Measurements from ENCODE around the gene LEF1. TPM values are rescaled to one million over a fixed set of nuclear protein-coding genes. Genes with fewer than 3 reads are reported as not detected.
"Not testable (repeated sequence)": the region's sequence is repeated elsewhere in the genome, so short reads cannot be mapped to it uniquely, and the experiment has no call there.

The LEF1 gene
- polyA plus RNA-seq, 6 donors from 2014 or later: 4.9 to 27.9 (median 9.0) TPM

DNA sequence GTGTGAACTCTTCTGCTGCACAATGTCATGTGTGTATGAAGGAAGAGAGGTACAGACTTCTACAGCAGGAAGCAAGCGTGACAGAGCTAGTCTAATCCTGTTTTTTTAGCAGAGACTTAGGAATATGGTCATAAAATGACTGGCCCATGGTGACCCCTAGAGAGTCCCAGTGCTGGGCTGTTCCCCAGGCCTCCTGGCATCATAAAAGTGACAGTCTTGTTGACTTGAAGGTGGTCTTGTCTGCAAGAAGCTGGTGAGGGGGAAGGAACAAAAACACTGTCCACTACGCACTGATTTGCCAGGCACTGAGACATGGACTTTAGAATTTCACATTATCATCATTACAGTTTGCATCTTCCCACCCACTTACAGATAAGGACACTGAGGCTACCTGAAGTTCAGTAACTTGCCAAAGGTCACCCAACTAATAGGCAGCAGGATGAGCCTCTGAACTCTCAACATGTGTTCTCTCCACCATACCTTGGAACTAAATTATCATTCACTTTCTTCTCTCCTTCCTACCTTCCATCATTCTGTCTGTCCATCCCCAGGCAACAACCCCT is 116.1 kb downstream of the LEF1 start:
- no peak for ATAC-seq (ENCODE audit: low read depth in 2 of 2)
- no peak for DNase-seq
- peak overlapping the region in 1 of 6 donors; percentile 73 for H3K27ac Mint-ChIP-seq
- H3K4me3 Mint-ChIP-seq: no peak overlapping the region
- H3K9me3 Mint-ChIP-seq: no peaks in the 10 kb centered on the region
- peaks cover 0 to 11% (median 5%) of the 10 kb centered on the region in 3 donors for H3K4me1 Mint-ChIP-seq
- H3K36me3 Mint-ChIP-seq: no peaks in the 10 kb centered on the region
- no peaks in the 10 kb centered on the region for H3K27me3 Mint-ChIP-seq

DNA sequence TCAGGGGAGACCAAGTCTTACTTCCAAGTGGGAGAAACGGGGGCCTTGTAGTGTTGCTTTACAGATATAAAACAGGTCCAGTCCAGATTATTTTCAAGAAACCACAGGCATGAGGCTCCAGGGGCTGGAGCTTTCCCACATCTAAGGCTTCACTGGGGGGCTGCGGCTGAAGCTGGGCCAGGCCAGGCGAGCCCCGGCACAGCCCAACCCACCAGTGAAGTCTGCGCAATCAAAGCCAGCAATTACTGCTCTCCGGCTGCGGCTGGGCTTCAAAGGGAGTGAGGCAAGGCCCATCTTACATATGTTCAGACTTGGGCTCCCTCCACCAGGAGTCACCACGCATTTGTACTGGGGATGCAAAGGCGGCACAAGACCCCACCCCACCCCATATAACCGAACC is 117.4 kb downstream of the LEF1 start:
- Mint-ChIP-seq H3K4me1 (peaks cover 0 to 11% (median 5%) of the 10 kb centered on the region in 3 donors), H3K36me3 (no peaks in the 10 kb centered on the region), H3K27me3 (no peaks in the 10 kb centered on the region), H3K4me3 (no peak overlapping the region), H3K9me3 (no peaks in the 10 kb centered on the region), H3K27ac (peak overlapping the region in 1 of 6 donors; percentile 47)
- DNase-seq (no peak), ATAC-seq (ENCODE audit: low read depth in 2 of 2) (no peak)

DNA sequence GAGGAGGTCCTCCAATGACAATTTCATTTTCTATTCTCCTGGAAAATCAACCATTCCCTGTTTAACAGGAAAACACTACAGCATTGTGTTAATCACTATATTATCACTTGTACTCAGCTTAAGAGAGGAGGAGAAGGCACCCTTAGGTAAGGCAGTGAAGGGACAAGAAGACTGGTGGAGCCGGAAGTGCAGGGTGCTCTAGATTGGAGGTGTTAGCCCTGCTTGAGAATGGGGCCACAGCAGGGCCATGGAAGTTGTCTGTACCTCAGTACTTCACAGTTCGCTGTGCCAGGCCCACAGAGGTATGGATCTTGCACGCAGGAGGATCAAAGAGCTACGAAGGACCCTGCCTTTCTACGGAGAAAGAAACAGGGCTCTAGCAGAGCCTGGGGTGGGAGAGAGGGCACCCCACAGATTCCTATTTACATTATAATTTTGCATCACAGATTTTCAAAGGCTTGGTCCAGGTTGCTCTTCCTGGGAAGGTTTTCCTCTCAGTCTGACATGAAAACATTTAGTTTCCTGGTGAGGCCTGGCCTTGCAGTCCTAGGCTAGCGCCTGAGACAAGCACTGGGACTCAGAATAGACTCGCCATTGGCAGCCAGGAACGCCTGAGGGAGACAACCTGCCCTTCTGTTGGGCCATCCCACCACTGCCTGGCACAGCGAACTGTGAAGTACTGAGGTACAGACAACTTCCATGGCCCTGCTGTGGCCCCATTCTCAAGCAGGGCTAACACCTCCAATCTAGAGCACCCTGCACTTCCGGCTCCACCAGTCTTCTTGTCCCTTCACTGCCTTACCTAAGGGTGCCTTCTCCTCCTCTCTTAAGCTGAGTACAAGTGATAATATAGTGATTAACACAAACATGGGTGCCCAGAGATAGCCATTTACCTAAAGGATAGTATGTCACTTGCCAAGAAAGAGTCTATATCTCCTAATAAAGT is 118.3 kb downstream of the LEF1 start:
- not testable (repeated sequence) for H3K27me3 Mint-ChIP-seq; H3K9me3 Mint-ChIP-seq; ATAC-seq (ENCODE audit: low read depth in 2 of 2); H3K36me3 Mint-ChIP-seq; DNase-seq
- peak overlapping the region in 2 of 6 donors; percentile 9 to 39 for H3K27ac Mint-ChIP-seq
- peak overlapping the region in 2 of 8 donors; percentile 72 to 81 for H3K4me3 Mint-ChIP-seq
- peaks cover 0 to 11% (median 5%) of the 10 kb centered on the region in 3 donors for H3K4me1 Mint-ChIP-seq

DNA sequence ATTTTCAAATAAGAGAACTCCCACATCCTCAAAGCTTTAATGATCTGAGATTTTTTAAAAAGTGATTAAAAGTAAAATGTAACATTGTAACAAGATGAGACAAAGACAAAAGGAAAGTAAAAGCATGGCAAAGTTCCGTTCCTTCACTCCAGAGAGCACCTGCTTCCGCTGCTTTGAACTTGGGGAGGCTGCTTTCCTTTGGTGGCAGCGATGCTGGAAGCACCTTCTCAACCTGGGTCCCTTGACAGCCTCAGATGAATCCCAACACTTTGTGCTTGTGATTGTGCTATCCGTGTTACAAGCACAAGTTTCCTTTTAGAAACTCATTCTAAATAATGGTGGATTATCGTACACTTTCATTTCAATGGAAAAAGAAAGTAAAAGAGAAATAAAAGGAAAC is 119.3 kb downstream of the LEF1 start:
- Mint-ChIP-seq H3K36me3 (no peaks in the 10 kb centered on the region), H3K27ac (peak overlapping the region; percentile 1 to 91 (median 56)), H3K27me3 (no peaks in the 10 kb centered on the region), H3K9me3 (no peaks in the 10 kb centered on the region), H3K4me3 (peak overlapping the region; percentile 71 to 95 (median 84)), H3K4me1 (peaks cover 0 to 11% (median 5%) of the 10 kb centered on the region in 3 donors)
- DNase-seq (no peak), ATAC-seq (ENCODE audit: low read depth in 2 of 2) (no peak)

DNA sequence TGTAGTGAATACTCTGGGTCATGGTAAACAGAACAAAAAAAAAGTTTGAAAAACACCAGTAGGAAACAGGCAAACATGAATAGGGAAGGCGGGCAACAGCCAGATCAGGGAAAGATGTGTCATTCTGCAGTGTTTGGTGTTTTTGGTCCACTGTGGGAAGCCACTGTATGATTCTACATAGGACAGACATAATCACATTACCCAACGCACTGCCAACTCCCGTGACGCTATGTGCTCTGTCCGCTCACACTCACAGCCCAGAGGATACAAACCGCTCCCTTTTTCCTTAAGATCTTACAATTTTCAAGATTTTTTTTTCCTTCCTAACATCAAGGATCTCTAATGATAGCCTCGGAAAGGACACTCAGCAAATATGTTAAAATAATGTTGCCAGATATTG is 119.7 kb downstream of the LEF1 start:
- Mint-ChIP-seq H3K9me3 (no peaks in the 10 kb centered on the region), H3K27me3 (no peaks in the 10 kb centered on the region), H3K4me3 (peak overlapping the region; percentile 71 to 95 (median 84)), H3K27ac (peak overlapping the region in 5 of 6 donors; percentile 1 to 90 (median 55)), H3K4me1 (peaks cover 0 to 11% (median 5%) of the 10 kb centered on the region in 3 donors), H3K36me3 (no peaks in the 10 kb centered on the region)
- DNase-seq: no peak
- no peak for ATAC-seq (ENCODE audit: low read depth in 2 of 2)

DNA sequence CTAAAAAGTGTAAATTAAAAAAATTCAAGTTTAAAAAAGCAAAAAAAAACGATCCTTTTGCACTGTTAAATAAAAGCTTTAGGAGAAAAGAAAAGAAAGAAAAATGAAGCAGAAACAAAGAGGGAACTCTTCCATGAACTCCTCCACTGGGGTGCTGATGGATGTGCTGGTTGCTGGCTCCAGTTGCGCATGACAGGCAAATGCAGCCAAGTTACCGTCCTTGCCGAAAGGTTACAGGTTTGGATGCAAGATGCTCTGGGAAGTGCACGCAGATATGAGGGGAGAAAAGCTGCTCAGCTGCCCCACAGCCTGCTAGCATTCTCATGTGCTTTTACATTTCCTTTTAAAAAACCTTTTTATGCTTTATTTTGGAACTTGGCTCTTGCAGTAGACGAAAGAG is 120.6 kb downstream of the LEF1 start:
- H3K36me3 Mint-ChIP-seq: no peaks in the 10 kb centered on the region
- peaks cover 0 to 11% (median 5%) of the 10 kb centered on the region in 3 donors for H3K4me1 Mint-ChIP-seq
- no peaks in the 10 kb centered on the region for H3K9me3 Mint-ChIP-seq
- no peaks in the 10 kb centered on the region for H3K27me3 Mint-ChIP-seq
- DNase-seq (no peak), ATAC-seq (ENCODE audit: low read depth in 2 of 2) (no peak)
- H3K27ac Mint-ChIP-seq: no peak overlapping the region
- no peak overlapping the region for H3K4me3 Mint-ChIP-seq

DNA sequence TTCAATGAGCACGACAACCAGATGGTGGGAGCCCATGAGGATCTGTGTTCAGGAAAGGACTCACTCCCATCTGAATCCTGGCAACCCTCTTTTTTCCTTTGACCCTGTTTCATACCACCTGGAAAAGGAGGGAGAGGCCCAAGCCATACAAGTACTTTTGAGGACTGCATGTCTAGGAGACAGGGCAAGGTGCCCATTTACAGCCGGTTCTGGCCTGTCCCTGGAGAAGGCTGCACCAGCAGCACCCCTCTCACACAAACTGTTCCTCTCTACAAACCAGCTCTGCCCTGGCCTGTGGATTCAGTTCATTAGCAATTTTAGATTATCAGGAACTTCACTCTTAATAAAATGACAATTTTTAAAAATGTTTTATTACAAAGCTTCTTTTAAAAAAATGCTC is 121.5 kb downstream of the LEF1 start:
- DNase-seq (no peak), ATAC-seq (ENCODE audit: low read depth in 2 of 2) (no peak)
- H3K36me3 Mint-ChIP-seq: no peaks in the 10 kb centered on the region
- no peak overlapping the region for H3K27ac Mint-ChIP-seq
- no peak overlapping the region for H3K4me3 Mint-ChIP-seq
- no peaks in the 10 kb centered on the region for H3K27me3 Mint-ChIP-seq
- H3K4me1 Mint-ChIP-seq: peaks cover 0 to 11% (median 5%) of the 10 kb centered on the region in 3 donors
- no peaks in the 10 kb centered on the region for H3K9me3 Mint-ChIP-seq

DNA sequence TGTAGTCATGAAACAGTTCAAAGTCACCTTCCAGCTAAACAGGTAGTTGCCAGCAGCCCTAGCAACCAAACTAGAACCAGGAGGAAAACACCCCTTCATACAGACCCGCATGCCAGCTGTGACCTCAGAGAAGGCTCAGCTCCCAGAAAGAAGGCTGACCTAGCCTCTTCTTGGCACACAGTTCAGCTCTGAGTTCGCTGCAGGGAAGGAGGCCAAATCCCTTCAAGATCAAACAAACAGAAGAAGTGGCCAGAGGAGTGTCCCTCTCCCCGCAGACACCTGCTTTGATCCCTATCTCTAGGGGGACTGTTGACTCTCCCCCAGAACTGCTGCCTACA is 123.1 kb downstream of the LEF1 start:
- Mint-ChIP-seq H3K4me3 (no peak overlapping the region), H3K27me3 (no peaks in the 10 kb centered on the region), H3K36me3 (no peaks in the 10 kb centered on the region), H3K27ac (no peak overlapping the region), H3K9me3 (peaks cover 0 to 2% (median 0%) of the 10 kb centered on the region in 7 donors), H3K4me1 (peaks cover 0 to 11% (median 5%) of the 10 kb centered on the region in 3 donors)
- no peak for ATAC-seq (ENCODE audit: low read depth in 2 of 2)
- no peak for DNase-seq

DNA sequence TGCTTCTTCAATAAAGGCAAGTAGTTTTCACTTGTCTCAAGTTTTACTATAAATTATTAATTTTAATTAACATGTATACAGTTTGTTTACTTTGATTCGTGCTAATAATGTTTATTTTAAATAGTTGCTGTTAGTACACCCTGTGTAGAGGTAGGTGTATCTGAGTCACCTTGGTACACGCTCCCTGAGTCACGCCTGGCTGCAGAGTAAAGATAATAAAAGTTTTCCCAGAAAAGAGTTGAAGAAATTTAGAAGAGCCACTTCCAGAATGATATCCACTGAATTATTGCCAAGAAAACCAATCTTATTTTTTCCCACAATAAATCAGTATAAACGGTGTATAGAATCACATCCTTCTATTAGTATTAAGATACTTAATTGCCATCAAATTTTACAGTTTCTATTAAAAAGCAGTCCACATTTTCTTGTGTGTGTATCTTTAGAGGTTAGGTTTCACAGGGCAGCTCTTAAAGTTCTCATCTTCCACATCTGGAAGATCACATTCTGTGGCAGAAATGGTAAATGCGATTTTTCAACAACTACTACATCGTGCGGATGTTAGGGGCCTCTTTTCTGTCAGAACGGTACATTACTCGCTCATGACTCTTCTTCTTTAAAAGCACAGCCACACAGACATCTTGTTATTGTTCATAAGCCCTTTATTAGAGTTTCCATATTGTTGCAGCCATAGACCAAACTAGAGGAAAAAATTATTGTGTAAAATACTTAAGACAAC is 123.6 kb downstream of the LEF1 start:
- H3K27ac Mint-ChIP-seq: no peak overlapping the region
- H3K4me3 Mint-ChIP-seq: no peak overlapping the region
- ATAC-seq (ENCODE audit: low read depth in 2 of 2) (no peak), DNase-seq (no peak)
- H3K36me3 Mint-ChIP-seq: no peaks in the 10 kb centered on the region
- peaks cover 0 to 6% (median 0%) of the 10 kb centered on the region in 7 donors for H3K9me3 Mint-ChIP-seq
- peaks cover 0 to 11% (median 5%) of the 10 kb centered on the region in 3 donors for H3K4me1 Mint-ChIP-seq
- H3K27me3 Mint-ChIP-seq: no peaks in the 10 kb centered on the region

DNA sequence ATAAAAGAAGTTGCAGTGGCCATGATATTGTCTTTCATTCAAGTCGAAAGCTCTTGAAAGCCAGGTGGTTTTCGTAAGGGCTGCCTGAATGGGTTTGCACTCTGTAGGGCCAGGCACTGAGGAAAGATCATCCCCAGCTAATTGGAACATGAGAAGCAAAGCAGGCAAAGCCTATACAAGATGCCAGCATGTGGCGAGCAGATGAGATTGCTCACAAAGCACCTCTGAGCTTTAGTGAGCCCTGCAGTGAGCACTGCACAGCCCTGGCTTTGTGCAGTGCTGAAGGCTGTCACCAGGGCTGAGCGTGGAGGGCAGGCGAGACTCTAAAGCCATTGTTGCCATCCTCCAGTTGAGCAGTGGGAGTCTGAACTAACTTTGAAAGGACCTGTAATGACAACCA is 125.2 kb downstream of the LEF1 start:
- Mint-ChIP-seq H3K4me1 (no peaks in the 10 kb centered on the region), H3K4me3 (no peak overlapping the region), H3K27me3 (no peaks in the 10 kb centered on the region), H3K27ac (peak overlapping the region in 1 of 6 donors; percentile 94), H3K36me3 (no peaks in the 10 kb centered on the region), H3K9me3 (peaks cover 0 to 6% (median 0%) of the 10 kb centered on the region in 7 donors)
- no peak for DNase-seq
- ATAC-seq (ENCODE audit: low read depth in 2 of 2): no peak

DNA sequence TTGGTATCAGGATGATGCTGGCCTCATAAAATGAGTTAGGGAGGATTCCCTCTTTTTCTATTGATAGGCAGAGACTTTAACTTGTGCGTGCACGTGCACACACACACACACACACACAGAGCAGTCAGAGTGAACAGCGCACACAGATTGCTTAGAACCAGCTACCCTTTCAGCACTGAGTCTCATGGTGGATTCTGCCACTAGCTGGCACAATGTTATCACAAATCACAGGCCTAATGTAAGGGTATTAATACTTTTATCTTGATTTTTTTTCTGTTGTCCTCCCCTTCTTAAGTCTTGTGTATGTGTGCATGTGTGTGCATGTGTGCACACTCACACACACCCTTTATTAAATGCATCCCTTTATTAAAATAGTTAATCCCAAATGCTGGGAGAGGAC is 125.8 kb downstream of the LEF1 start:
- DNase-seq: no peak
- Mint-ChIP-seq H3K4me3 (no peak overlapping the region), H3K27ac (no peak overlapping the region), H3K4me1 (no peaks in the 10 kb centered on the region), H3K36me3 (no peaks in the 10 kb centered on the region), H3K9me3 (peaks cover 0 to 6% (median 0%) of the 10 kb centered on the region in 7 donors), H3K27me3 (no peaks in the 10 kb centered on the region)
- no peak for ATAC-seq (ENCODE audit: low read depth in 2 of 2)

DNA sequence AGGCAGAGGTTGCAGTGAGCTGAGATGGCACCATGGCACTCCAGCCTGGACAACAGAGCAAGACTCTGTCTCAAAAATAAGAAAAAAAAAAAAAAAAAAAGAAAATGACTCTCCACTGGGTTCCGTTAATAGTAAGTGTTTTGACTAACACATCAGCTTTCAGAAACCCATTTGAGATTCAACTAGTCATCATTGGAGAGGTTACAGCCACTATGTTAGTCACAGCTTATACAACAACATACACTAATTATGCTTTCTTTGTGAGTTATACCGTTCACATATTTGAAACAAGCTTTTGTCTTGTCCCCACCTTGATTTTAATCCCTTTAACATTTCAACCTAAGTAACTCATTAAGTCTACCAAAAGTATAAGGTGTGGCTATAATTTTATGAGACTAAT is 130.8 kb downstream of the LEF1 start:
- Mint-ChIP-seq H3K4me3 (no peak overlapping the region), H3K36me3 (peaks cover 0 to 5% of the 10 kb centered on the region in 2 donors), H3K4me1 (peaks cover 0 to 15% (median 4%) of the 10 kb centered on the region in 3 donors), H3K9me3 (peaks cover 0 to 6% (median 0%) of the 10 kb centered on the region in 7 donors), H3K27me3 (no peaks in the 10 kb centered on the region), H3K27ac (no peak overlapping the region)
- ATAC-seq (ENCODE audit: low read depth in 2 of 2) (no peak), DNase-seq (no peak)

DNA sequence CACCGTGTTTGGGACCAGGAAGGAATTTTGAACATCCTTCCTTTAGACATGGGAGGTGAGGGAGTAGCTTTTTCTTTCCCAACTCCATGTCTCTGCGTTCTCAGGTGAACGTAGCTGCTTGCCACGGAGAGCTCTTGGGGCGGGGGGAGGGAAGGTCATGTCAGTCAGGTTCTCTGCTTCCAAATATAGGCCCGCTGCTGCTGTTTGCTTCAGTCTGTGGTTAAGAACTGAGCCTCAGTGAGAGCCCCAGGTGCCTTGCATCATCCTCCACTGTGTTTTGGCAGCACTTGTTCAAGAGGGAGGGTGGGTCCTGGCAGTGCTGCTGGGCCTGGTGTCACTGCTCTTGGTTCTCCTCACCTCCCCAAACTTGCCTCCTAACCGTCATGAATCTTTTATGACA is 132.5 kb downstream of the LEF1 start:
- Mint-ChIP-seq H3K4me1 (peaks cover 0 to 15% (median 4%) of the 10 kb centered on the region in 3 donors), H3K27me3 (no peaks in the 10 kb centered on the region), H3K9me3 (peaks cover 0 to 3% (median 0%) of the 10 kb centered on the region in 7 donors), H3K4me3 (peak overlapping the region in 3 of 8 donors; percentile 29 to 57 (median 44)), H3K27ac (peak overlapping the region; percentile 21 to 81 (median 47)), H3K36me3 (peaks cover 0 to 5% of the 10 kb centered on the region in 2 donors)
- ATAC-seq (ENCODE audit: low read depth in 2 of 2) (peak; percentile 23 to 44), DNase-seq (no peak)
